Raji (cell line): ENCODE results near the gene SLFN12.

Experiments
- POLR2A ChIP-seq: IDR thresholded peaks from 2 replicates; pipeline ENCODE4 v1.6.1; 2011; ENCODE audit warnings: low read depth, low read length, control low read depth; ENCODE audit not compliant: insufficient read depth

SLFN12 gene

DNA sequence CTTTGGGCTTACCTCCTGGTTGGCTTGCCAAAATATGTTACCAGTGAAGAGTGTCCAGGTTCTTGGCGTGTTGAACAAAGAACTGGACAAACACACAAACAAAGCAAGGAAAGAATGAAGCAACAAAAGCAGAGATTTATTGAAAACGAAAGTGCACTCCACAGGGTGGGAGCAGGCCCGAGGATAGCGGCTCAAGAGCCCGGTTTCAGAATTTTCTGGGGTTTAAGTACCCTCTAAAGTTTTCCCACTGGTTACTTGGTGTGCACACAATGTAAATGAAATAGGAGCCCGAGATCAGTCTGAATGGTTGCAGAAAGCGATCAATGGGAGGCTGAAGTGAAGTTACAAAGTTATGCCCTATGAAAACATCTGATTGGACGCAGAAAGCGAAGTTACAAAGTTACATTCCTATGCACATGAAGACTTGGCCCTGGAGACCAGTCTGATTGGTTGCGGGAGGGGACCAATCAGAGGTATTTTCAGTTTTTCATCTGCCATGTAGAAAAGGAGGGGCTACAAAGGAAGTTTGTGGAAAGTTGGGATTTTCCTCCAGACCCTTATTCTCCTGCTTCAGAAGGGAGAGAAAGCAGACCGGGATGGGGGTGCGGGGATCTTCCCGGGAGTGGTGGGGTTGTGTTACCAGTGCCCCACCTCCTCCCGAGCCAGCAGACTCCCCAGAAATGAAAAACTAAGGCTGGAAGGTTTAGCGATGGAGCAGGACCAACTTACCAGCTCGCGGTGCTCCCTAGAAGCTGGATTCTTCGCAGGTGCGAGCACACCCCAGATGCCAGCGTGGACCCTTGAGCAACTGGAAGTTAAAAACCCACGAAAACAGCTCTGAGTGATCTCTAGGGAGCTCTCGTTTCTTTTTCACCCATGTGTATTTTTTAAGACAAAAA lies at the start of gene SLFN12:
SLFN12 (minus strand) TSS at position 325 of the 899 bp plus-strand sequence. CDS start 9,472 bp downstream, outside the sequence.
- no peak for TF ChIP-seq POLR2A

DNA sequence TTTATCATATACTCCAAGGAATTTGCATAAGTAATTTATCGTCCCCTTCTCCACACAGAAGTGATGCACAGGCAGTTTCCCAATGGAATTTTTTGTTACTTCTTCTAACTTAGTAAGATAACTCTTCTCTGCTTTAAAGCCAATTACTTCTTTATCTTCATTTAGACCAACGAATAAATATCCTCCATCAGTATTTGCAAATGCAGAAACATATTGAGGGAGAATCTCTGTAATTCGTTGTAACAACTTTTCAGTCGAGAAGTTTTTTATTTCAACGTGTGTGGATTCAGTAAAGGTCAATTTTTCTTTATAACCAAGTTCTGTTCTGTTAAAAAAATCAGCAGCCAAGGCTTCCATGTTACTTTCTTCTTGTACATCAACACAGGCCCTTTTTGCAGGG lies 47.0 kb upstream of the SLFN12 start:
- no peak for TF ChIP-seq POLR2A

DNA sequence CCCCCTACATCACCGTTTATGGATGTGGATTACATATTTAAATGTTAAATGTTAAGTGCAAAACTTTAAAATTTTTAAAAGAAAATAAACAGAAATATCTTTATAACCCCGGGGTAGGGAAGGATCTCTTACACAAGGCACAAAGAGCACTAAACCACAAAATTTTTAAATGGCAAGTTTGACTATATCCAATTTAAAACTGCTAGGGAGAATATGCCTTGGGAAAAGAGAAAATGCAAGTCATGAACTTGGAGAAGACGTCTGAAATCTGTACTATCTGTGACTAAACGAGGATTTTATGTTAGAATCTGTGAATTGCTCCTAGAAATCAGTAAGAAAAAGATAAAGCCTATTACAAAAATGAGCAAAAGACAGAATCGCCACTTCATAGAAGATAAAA lies 44.9 kb upstream of the SLFN12 start:
- no peak for TF ChIP-seq POLR2A

DNA sequence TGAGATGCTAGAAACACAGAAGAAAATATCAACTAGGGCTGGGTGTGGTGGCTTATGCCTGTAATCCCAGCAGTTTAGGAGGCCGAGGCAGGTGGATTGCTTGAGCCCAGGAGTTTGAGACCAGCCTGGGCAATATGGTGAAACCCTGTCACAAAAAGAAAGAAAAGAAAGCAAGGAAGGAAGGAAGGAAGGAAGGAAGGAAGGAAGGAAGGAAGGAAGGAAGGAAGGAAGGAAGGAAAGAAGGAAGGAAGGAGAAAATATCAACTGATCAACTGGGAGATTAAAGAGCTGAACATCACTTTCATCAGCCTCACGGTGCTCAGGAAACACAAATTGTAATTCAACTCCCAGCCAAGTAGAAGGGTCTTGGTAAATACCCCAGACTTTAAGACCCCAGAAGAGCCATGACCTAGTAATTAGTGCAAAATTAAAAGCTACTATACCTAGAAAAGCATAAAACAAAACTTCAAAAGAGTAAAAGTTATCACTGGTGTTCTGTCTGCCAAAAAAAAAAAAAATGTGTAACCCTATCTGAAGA lies 44.1 kb upstream of the SLFN12 start:
- TF ChIP-seq POLR2A, result no peak

DNA sequence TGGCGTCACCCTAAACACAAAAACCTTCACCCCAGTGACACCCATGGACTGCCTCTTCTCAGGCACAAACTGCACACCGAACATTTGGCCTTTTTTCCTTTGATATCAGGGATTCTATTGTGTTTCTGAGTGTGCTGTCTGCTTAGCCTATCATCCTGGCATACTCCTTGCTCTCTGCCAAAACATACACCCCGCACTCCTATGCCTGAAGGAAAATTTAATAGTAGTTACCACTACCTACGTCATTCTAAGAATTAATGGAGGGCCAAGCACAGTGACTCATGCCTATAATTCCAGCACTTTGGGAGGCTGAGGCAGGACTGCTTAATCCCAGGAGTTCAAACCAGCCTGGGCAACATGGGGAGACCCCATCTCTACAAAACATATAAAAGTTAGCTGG lies 36.2 kb upstream of the SLFN12 start:
- no peak for TF ChIP-seq POLR2A

DNA sequence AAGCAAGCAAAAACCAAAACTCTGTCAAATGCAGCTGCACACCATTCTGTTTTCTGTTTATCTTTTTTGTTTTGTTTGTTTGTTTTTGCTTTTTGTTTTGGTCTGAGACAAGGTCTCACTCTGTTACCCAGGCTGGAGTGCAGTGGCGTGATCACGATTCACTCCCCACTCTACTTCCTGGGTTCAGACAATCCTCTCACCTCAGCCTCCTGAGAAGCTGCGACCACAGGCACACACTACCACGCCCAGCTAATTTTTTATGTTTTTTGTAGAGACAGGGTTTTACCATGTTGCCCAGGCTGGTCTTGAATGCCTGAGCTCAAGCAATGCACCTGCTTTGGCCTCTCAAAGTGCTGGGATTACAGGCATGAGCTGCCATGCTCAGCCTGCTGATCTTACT lies 35.5 kb upstream of the SLFN12 start:
- TF ChIP-seq POLR2A, result no peak

DNA sequence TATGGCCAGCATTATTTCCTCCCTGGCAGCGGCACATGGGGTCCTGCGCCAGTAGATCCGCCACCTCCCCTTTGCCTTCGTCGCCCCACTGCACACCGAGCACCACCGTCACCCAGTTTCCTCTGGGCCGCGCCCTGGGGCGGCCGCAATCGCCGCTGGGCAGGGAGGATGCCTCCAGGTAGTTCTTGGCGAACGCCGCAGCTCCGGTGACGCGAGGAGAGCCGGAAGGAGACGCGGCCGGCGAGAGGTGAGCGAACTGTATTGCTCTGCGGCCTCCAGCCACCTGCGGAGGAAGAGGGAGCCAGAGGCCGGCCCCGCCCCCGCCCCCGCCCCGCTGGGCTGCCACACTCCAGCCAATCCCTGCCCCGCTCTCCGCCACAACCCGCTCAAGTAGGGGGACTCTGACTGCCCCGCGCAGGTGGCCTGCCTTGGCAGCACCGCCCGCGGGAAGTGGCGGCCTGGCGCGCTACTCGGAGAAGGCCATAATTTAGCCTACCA lies 28.1 kb upstream of the SLFN12 start:
- no peak for TF ChIP-seq POLR2A

DNA sequence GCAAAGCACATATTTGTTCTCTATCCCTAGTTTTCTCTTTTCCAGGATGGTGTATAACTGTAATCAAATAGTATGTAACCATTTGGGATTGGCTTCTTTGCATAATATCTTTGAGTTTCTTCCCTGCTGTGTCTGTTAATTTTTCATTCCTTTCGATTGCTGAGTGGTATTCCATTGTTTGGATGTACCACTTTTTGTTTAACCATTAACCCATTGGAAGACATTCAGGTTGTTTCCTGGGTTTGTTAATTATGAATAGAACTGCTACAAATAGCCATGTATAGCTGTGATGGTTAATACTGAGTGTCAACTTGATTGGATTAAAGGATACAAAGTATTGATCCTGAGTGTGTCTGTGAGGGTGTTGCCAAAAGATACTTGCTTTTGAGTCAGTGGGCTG lies 20.9 kb upstream of the SLFN12 start:
- TF ChIP-seq POLR2A, result no peak

DNA sequence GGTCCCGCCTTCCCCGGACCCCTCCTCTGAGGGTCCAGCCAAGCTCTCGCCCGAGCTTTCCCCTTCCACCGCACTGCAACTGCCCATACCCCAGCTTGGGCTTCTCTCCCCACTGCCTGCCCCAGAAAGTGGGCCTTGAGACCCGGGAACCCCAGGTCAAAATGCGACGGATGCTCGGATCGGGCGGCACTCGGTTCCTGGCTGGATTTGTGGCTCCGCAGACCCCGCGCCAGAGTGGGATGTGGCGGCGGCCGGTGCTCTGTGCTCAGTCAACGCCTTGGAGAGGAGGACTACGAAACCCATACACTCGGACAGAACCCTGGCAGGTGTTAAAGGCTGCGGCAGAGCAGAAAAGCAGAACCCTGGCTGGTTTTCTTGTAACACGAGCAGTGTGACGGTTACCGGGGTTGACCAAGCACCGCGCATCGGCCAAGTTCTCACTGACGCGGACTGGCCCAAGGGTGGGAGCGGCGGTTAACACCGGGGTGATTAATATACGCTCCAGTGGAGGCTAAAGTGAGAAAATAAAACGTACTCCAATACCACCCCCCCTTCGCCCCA lies 17.2 kb upstream of the SLFN12 start:
- TF ChIP-seq POLR2A, result no peak

DNA sequence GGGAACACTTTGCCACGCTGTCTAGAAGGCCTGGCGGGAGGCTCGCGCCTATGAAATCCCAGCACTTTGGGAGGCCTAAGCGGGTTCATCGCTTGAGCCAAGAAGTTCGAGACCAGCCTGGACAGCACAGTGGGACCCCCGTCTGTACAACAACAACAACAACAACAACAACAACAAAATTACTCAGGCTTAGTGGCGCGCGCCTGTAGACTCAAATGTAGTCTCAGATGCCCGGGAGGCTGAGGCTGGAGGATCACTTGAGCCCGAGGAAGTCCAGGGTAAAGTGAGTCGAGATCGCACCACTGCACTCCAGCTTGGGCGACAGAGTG lies 16.6 kb upstream of the SLFN12 start:
- TF ChIP-seq POLR2A, result no peak

DNA sequence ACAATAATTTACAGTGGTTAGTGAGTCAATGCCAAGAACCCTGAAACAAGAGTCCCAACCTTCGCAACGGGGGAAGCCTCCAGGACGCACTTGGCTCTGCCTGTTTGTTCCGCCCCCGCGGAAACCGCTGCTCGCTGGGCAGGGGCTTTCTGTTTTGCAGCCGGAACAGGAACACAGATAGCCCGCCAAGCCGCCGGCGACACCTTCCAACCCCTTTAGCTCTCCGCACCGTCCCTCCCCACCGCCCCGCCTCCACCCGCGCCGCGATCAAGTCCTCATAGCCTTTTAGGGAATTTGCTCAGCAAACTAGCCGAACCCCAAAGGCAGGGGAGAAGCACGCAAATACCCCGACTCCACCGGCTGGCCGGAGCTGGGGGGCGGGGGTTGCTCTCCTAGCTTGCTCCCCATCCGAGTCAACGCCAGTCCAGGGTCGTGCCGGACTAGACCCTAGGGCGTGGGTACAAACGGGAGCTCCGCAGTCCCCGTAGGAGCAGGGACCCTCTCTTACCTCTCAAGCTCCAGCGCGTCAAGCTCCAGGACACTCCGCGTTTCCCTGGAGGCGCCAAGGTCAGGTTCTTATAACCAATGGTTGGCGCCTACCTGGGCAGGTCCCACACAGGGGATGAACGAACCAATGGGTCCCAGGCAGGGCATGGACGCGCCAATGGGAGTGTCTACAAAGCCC lies 16.1 kb upstream of the SLFN12 start, which contains the start of gene SLFN13:
SLFN13 (minus strand) TSS at position 553 of the 685 bp plus-strand sequence. CDS start 3,086 bp downstream, outside the sequence.
- TF ChIP-seq POLR2A, result no peak

DNA sequence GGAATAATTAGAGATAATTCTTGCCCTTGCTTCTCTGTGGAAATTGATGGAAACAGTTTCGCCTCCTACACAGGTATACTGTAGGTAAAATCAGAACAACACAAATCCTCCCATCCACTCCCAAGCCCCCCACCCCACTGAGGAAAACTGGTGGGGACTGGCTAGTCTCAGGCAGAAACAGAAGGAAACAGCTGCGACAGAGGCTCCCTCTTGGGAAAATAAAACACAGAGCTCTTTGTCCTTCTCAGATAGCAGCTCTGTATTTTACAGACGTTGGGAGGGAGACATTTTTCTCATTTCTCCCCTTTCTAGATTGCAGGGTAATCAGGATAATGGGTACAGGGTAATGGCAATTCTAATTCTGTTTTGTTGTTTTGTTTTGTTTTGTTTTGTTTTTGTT lies 15.2 kb upstream of the SLFN12 start:
- TF ChIP-seq POLR2A, result no peak

DNA sequence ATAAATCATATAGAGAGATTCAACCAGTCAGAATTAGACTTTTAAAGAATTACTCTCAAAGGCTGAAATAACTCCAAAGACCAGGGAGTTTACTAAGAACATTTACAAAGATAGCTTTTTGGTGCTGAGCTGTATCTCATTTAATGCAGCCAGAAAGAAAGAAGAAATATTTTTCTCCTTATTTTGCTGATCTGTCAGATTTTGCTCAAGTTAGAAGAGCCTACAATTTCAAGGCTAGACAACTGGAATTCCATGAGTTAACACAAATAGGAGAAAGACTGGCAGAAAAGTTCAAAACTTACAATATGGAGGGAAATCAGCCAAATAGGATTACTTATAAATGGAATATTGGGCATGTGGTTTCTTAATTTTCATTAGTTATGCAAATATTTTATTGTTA lies 6.1 kb upstream of the SLFN12 start:
- TF ChIP-seq POLR2A, result no peak

DNA sequence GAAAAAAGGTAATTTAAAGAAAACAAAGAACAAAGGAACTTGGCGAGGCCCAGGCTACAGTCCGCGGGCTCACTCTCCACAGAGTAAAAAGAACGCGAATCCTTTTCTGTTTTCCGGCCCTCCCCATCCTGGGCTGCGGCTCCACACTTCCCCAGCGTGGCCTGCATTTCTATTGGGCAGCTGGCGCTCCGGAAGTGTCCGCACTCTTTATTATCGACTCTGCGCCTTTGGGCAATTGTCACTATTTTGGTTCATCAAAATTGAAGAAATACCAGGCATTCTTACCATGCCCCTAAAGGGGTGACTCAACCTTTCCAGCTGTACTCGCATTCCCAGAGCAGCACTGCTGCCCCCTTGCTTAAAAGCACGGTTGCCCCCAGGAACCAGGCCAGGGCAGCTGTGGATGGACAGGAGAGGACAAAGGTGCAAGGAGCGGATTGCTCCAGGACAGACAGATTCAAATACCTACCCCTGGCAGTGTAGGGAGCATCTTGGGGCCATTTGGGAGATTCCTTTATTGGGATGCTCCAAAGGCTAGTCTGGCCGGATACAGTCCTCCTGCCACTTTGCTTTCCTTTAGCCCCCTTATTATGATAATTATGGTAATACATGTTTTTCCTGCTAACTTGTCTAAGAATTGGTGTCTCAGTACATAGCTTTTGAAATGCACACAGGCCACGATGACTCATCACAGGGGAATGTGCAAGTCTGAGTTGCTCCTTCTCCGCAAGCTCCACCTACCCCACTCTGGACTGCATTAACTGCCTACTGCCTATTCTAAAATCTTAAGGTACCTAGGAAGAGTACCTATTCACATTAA lies 985 bp upstream of the SLFN12 start:
- no peak for TF ChIP-seq POLR2A

DNA sequence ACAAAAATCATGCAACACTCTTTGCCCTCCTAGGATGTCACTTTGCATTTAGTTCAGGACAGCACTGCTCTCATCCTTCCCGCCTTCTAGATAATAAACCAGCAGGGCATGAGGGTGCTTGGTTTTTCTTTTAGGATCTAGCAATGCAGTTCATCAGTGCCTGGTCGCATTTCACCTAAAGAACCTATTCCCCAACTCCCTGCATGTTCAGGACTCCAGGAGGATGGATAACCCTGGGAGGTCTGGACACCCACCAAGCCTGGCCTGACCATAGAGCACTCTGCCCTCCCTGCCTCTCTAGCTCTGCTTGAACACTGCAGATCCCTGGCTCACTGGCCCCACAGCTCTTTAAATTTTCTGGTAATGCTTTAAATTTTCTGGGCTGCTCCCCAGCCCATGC lies 2.6 kb downstream of the SLFN12 start:
- no peak for TF ChIP-seq POLR2A
